IMR-90 (cell line): ENCODE results near the gene EGLN1. TPM values are rescaled to one million over a fixed set of nuclear protein-coding genes. Genes with fewer than 3 reads are reported as not detected.
A peak's percentile ranks its signal among the peaks of the same experiment; 100 is the strongest.

Source experiments
- ATAC-seq: fragments of 200-7000 bp; cut with Tn5 transposase; 2 replicates; pipeline ENCODE4 v1.9.1; 2020; ENCODE audit warnings: low read depth, mild to moderate bottlenecking, moderate library complexity
- BruUV-seq: library from RNA; stranded (reverse); fragments of 400-500 nt; replicated peaks from 2 replicates; lab custom pipeline; 2021; lab: Mats Ljungman, UMichigan
- CTCF ChIA-PET: fragments of 300-600 bp; formaldehyde crosslinking; extraction: SDS; loops from one replicate; lab custom pipeline; 2021; ENCODE audit warnings: antibody characterized with exemption; lab: Yijun Ruan, JAX
- POLR2A ChIA-PET: fragments of 300-600 bp; sonication (Branson Sonifier 250); formaldehyde crosslinking; loops from one replicate; lab custom pipeline; 2022; ENCODE audit warnings: antibody characterized with exemption; ENCODE audit not compliant: unreplicated experiment; lab: Charles Lee
- DNase-seq: peaks from one replicate; pipeline ENCODE4 v3.0.0; 2013
- H2AFZ ChIP-seq: replicated peaks from 2 replicates; pipeline ENCODE3; 2013; ENCODE audit warnings: low read length, mild to moderate bottlenecking; ENCODE audit not compliant: poor library complexity
- H2AK5ac ChIP-seq: 2 replicates; pipeline ENCODE4 v1.6.1; 2013; ENCODE audit warnings: low read depth, low read length, inconsistent platforms
- H2AK9ac ChIP-seq: replicated peaks from 2 replicates; pipeline ENCODE3; 2013; ENCODE audit warnings: mild to moderate bottlenecking, low read depth, low read length, moderate library complexity; ENCODE audit not compliant: poor library complexity
- H2BK120ac ChIP-seq: 2 replicates; pipeline ENCODE4 v1.6.1; 2013; ENCODE audit warnings: low read depth, low read length, inconsistent platforms
- H2BK15ac ChIP-seq: 3 replicates; pipeline ENCODE4 v1.6.1; 2013; ENCODE audit warnings: low read depth, low read length, inconsistent platforms
- H2BK20ac ChIP-seq: 2 replicates; pipeline ENCODE4 v1.6.1; 2013; ENCODE audit warnings: low read depth, mild to moderate bottlenecking, inconsistent platforms, low read length, moderate library complexity
- H2BK5ac ChIP-seq: 2 replicates; pipeline ENCODE4 v1.6.1; 2013; ENCODE audit warnings: mild to moderate bottlenecking, low read depth, low read length, inconsistent platforms; ENCODE audit not compliant: poor library complexity, severe bottlenecking
- H3K14ac ChIP-seq: replicated peaks from 2 replicates; pipeline ENCODE4 v1.6.1; 2013; ENCODE audit warnings: low read depth, low read length, inconsistent platforms
- H3K18ac ChIP-seq: 2 replicates; pipeline ENCODE4 v1.6.1; 2013; ENCODE audit warnings: low read depth, low read length, control low read depth
- H3K23ac ChIP-seq: 2 replicates; pipeline ENCODE4 v1.6.1; 2013; ENCODE audit warnings: low read depth, low read length, inconsistent platforms
- H3K27ac ChIP-seq: 2 replicates; pipeline ENCODE4 v1.5.1; 2013; ENCODE audit warnings: mild to moderate bottlenecking, control low read depth, low read length; ENCODE audit not compliant: insufficient read depth
- H3K27me3 ChIP-seq: 2 replicates; pipeline ENCODE4 v1.6.1; 2013; ENCODE audit warnings: low read length; ENCODE audit not compliant: control insufficient read depth, insufficient read depth
- H3K36me3 ChIP-seq: 2 replicates; pipeline ENCODE4 v1.6.1; 2013; ENCODE audit warnings: low read length, mixed read lengths; ENCODE audit not compliant: control insufficient read depth, insufficient read depth
- H3K4ac ChIP-seq: 2 replicates; pipeline ENCODE4 v1.6.1; 2013; ENCODE audit warnings: low read depth, low read length, inconsistent platforms
- H3K4me1 ChIP-seq: 2 replicates; pipeline ENCODE4 v1.6.1; 2013; ENCODE audit warnings: low read length, mixed read lengths; ENCODE audit not compliant: control insufficient read depth, insufficient read depth
- H3K4me2 ChIP-seq: 2 replicates; pipeline ENCODE4 v1.6.1; 2013; ENCODE audit warnings: low read depth, mild to moderate bottlenecking, control low read depth, low read length, moderate library complexity
- H3K4me3 ChIP-seq: 2 replicates; pipeline ENCODE4 v1.5.1; 2013; ENCODE audit warnings: low read depth, mild to moderate bottlenecking, control low read depth, low read length, moderate library complexity; ENCODE audit not compliant: insufficient read depth
- H3K56ac ChIP-seq: 2 replicates; pipeline ENCODE4 v1.6.1; 2013; ENCODE audit warnings: low read length, inconsistent platforms; ENCODE audit not compliant: insufficient read depth; ENCODE audit errors: extremely low read depth
- H3K79me1 ChIP-seq, 2 experiments: 2 replicates each; pipeline ENCODE4 v1.6.1; 2013; ENCODE audit warnings: low read length in 2 of 2, inconsistent platforms in 1 of 2, low read depth in 1 of 2
- H3K9ac ChIP-seq: 2 replicates; pipeline ENCODE4 v1.6.1; 2013; ENCODE audit warnings: low read depth, low read length, control low read depth
- H3K9me1 ChIP-seq: 2 replicates; pipeline ENCODE4 v1.6.1; 2013; ENCODE audit warnings: low read length, inconsistent platforms; ENCODE audit not compliant: insufficient read depth
- H3K9me3 ChIP-seq: 2 replicates; pipeline ENCODE4 v1.6.1; 2013; ENCODE audit warnings: low read length; ENCODE audit not compliant: control insufficient read depth, insufficient read depth
- H4K20me1 ChIP-seq: 2 replicates; pipeline ENCODE4 v1.6.1; 2013; ENCODE audit warnings: low read length, inconsistent platforms; ENCODE audit not compliant: insufficient read depth
- H4K5ac ChIP-seq: 2 replicates; pipeline ENCODE4 v1.6.1; 2013; ENCODE audit warnings: mild to moderate bottlenecking, low read depth, low read length, control low read depth
- H4K8ac ChIP-seq, 2 experiments: 2 replicates each; pipeline ENCODE4 v1.6.1; 2013; ENCODE audit warnings: low read depth in 2 of 2, low read length in 2 of 2, control low read depth in 1 of 2, inconsistent platforms in 1 of 2
- H4K91ac ChIP-seq: 2 replicates; pipeline ENCODE4 v1.6.1; 2013; ENCODE audit warnings: low read depth, low read length, inconsistent platforms; ENCODE audit not compliant: insufficient read depth
- CEBPB ChIP-seq: IDR thresholded peaks from 2 replicates; pipeline ENCODE4 v1.6.1; 2012; ENCODE audit warnings: low read depth, low read length, improper control_type of control experiment
- FOS ChIP-seq: fragments of 150-350 bp; IDR thresholded peaks from 2 replicates; pipeline ENCODE4 v1.6.1; 2016; ENCODE audit warnings: low read depth, low read length
- MAZ ChIP-seq: IDR thresholded peaks from 2 replicates; pipeline ENCODE4 v1.6.1; 2012; ENCODE audit warnings: low read depth, mild to moderate bottlenecking, low read length, improper control_type of control experiment, moderate library complexity, borderline replicate concordance
- MXI1 ChIP-seq: IDR thresholded peaks from 2 replicates; pipeline ENCODE4 v1.6.1; 2012; ENCODE audit warnings: low read depth, mild to moderate bottlenecking, low read length, moderate library complexity, borderline replicate concordance
- NFE2L2 ChIP-seq: fragments of 150-350 bp; IDR thresholded peaks from 2 replicates; pipeline ENCODE4 v1.6.1; 2016; ENCODE audit warnings: low read depth, mild to moderate bottlenecking, low read length
- POLR2A ChIP-seq: IDR thresholded peaks from 2 replicates; pipeline ENCODE4 v1.6.1; 2012; ENCODE audit warnings: mild to moderate bottlenecking, low read depth, low read length
- RAD21 ChIP-seq: IDR thresholded peaks from 2 replicates; pipeline ENCODE4 v1.6.1; 2012; ENCODE audit warnings: low read length, improper control_type of control experiment
- RCOR1 ChIP-seq: IDR thresholded peaks from 2 replicates; pipeline ENCODE4 v1.6.1; 2012; ENCODE audit warnings: mild to moderate bottlenecking, low read length, improper control_type of control experiment; ENCODE audit not compliant: insufficient replicate concordance
- RFX5 ChIP-seq: IDR thresholded peaks from 2 replicates; pipeline ENCODE4 v1.8.0; 2012; ENCODE audit warnings: low read depth, mild to moderate bottlenecking, low read length, moderate library complexity
- SMC3 ChIP-seq: fragments of 150-350 bp; IDR thresholded peaks from 2 replicates; pipeline ENCODE4 v1.6.1; 2016; ENCODE audit warnings: low read depth, mild to moderate bottlenecking, antibody characterized with exemption, low read length, moderate library complexity
- WGBS, 2 experiments: methylation state at CpG; one replicate each; pipeline versions ENCODE4 v1.1.5 to v1.1.7; 2013; ENCODE audit warnings: missing lambda C conversion rate in 2 of 2; ENCODE audit not compliant: insufficient read length in 1 of 2; ENCODE audit errors: extremely low coverage in 2 of 2; 5-methylcytosine and 5-hydroxymethylcytosine counted together
- dilution Hi-C: fragments of 300-500 bp; cut with HindIII; formaldehyde crosslinking; loops from one replicate; pipeline ENCODE4 v1.14.3; 2018; ENCODE audit warnings: low sequenced_read_pairs; ENCODE audit not compliant: unreplicated experiment
- in situ Hi-C: fragments of 300-500 bp; cut with MboI; formaldehyde crosslinking; loops from 3 replicates; pipeline ENCODE4 v1.14.3; 2019; ENCODE audit warnings: low sequenced_read_pairs, inconsistent platforms, mixed read lengths
- intact Hi-C: fragments of 100-400 bp; cut with micrococcal nuclease; formaldehyde crosslinking; loops from 2 replicates; pipeline ENCODE4 v1.10.0; 2022
- polyA plus RNA-seq, 3 experiments: library from polyadenylated mRNA; depleted of rRNA; stranded (reverse); fragments of >200 nt; gene quantifications; 2 replicates each; pipeline ENCODE4 v1.2.3, GENCODE V29; 2012; ENCODE audit warnings: low replicate concordance in 1 of 3
- total RNA-seq: library from RNA; depleted of rRNA; stranded (reverse); fragments of >200 nt; gene quantifications from 2 replicates; pipeline ENCODE4 v1.2.3, GENCODE V29; 2012
- TF ChIP-seq, protein P1 (sequence below): conservative IDR thresholded peaks from 2 replicates; pipeline ENCODE4 v1.5.1; 2012; ENCODE audit warnings: mild to moderate bottlenecking, low read depth, low read length, improper control_type of control experiment
- TF ChIP-seq, protein P2 (sequence below): fragments of 150-350 bp; IDR thresholded peaks from 2 replicates; pipeline ENCODE4 v1.6.1; 2016; ENCODE audit warnings: low read depth, mild to moderate bottlenecking, low read length, moderate library complexity, borderline replicate concordance
- TF ChIP-seq, protein P3 (sequence below): fragments of 150-350 bp; IDR thresholded peaks from 2 replicates; pipeline ENCODE4 v1.6.1; 2017; ENCODE audit warnings: mild to moderate bottlenecking, antibody characterized with exemption, low read length, low read depth

EGLN1 gene
- total and polyA plus RNA-seq, 2 of the 4 experiments (the other 2 are of a cell fraction), result 25.7 to 26.9 TPM

DNA sequence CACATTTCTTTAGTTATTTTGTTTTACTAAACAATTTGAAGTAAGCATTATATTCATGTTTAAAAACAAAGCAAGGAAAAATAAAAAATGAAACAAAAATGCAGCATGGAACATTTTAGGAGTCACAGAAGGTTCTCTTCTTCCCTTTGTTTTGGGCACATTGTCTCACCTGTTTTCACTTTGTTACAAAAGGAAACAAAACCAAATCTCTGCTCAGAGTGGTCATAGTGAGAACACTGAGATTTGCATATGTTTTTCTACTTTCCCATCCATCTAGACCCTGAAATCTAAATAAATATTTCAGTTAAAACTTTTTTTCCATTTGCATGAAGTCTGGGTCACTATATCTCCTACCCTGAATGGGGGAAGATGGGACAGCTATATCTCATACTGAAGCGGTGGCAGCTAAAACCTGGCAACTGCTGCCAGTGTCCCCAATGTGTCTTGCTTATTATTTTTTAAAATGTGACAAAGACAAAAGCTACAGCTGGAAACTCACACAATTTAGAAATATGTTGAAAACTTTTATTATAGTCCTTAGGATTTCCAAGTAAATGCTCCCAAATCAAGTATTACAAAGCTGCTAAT, 87.9 kb downstream of the EGLN1 start:
- peaks cover 7% of the 10 kb centered on the region for H3K4me1 ChIP-seq
- no peak overlapping the region for H4K5ac ChIP-seq
- peaks cover 4 to 38% of the 10 kb centered on the region in 2 experiments; a peak in 3 of 4 replicates for H3K79me1 ChIP-seq
- H4K20me1 ChIP-seq, result peaks cover 48% of the 10 kb centered on the region
- ChIA-PET CTCF (no interaction called here), POLR2A (no interaction called here)
- ATAC-seq (no peak), DNase-seq (no peak)
- no peaks in the 10 kb centered on the region for H3K27me3 ChIP-seq
- in situ Hi-C loops (no loop called here), intact Hi-C loops (loop anchor here (2.0 kb wide), 1 partner anchor 93 kb away; the partner anchor contains the start of gene GNPAT), dilution Hi-C loops (no loop called here)
- H3K9ac ChIP-seq, result no peak overlapping the region; the same call in 1 of the 2 replicates
- no peak overlapping the region for H3K18ac ChIP-seq
- no peak overlapping the region for H2BK5ac ChIP-seq
- H3K4me2 ChIP-seq, result peak overlapping the region; percentile 84
- no peaks in the 10 kb centered on the region for H3K36me3 ChIP-seq
- H2BK120ac ChIP-seq, result no peak overlapping the region
- H2AK5ac ChIP-seq, result no peak overlapping the region
- BruUV-seq, result no TSS peak
- no peak overlapping the region for H2AFZ ChIP-seq
- H3K4ac ChIP-seq, result no peak overlapping the region
- no peak overlapping the region for H2AK9ac ChIP-seq
- H2BK15ac ChIP-seq, result no peak overlapping the region
- no peak overlapping the region for H4K91ac ChIP-seq
- no peaks in the 10 kb centered on the region for H3K9me3 ChIP-seq
- H2BK20ac ChIP-seq, result no peak overlapping the region
- no CpG with 5 or more reads among the region's 1 CpG for WGBS, 2 experiments
- H3K9me1 ChIP-seq, result peaks cover 6% of the 10 kb centered on the region; the same call in 1 of the 2 replicates
- peak overlapping the region; percentile 82; the same call in 1 of the 2 replicates for H3K23ac ChIP-seq
- no peak overlapping the region for H3K27ac ChIP-seq
- no peak overlapping the region for H3K56ac ChIP-seq
- no peak overlapping the region for H4K8ac ChIP-seq
- 0 out of 2 replicates have a peak overlapping the region, but pooled peaks have one; percentile 16 for H3K4me3 ChIP-seq
- no peak overlapping the region for H3K14ac ChIP-seq
- no peak for TF ChIP-seq RCOR1
- TF ChIP-seq, protein P1, sequence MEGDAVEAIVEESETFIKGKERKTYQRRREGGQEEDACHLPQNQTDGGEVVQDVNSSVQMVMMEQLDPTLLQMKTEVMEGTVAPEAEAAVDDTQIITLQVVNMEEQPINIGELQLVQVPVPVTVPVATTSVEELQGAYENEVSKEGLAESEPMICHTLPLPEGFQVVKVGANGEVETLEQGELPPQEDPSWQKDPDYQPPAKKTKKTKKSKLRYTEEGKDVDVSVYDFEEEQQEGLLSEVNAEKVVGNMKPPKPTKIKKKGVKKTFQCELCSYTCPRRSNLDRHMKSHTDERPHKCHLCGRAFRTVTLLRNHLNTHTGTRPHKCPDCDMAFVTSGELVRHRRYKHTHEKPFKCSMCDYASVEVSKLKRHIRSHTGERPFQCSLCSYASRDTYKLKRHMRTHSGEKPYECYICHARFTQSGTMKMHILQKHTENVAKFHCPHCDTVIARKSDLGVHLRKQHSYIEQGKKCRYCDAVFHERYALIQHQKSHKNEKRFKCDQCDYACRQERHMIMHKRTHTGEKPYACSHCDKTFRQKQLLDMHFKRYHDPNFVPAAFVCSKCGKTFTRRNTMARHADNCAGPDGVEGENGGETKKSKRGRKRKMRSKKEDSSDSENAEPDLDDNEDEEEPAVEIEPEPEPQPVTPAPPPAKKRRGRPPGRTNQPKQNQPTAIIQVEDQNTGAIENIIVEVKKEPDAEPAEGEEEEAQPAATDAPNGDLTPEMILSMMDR, result no peak
- no peak for TF ChIP-seq POLR2A
- no peak for TF ChIP-seq SMC3
- no peak for TF ChIP-seq MXI1
- TF ChIP-seq RAD21, result no peak
- TF ChIP-seq, protein P2, sequence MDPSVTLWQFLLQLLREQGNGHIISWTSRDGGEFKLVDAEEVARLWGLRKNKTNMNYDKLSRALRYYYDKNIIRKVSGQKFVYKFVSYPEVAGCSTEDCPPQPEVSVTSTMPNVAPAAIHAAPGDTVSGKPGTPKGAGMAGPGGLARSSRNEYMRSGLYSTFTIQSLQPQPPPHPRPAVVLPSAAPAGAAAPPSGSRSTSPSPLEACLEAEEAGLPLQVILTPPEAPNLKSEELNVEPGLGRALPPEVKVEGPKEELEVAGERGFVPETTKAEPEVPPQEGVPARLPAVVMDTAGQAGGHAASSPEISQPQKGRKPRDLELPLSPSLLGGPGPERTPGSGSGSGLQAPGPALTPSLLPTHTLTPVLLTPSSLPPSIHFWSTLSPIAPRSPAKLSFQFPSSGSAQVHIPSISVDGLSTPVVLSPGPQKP, result no peak
- TF ChIP-seq, protein P3, sequence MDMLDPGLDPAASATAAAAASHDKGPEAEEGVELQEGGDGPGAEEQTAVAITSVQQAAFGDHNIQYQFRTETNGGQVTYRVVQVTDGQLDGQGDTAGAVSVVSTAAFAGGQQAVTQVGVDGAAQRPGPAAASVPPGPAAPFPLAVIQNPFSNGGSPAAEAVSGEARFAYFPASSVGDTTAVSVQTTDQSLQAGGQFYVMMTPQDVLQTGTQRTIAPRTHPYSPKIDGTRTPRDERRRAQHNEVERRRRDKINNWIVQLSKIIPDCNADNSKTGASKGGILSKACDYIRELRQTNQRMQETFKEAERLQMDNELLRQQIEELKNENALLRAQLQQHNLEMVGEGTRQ, result no peak
- TF ChIP-seq CEBPB, result no peak
- TF ChIP-seq NFE2L2, result no peak
- no peak for TF ChIP-seq RFX5
- TF ChIP-seq MAZ, result no peak
- no peak for TF ChIP-seq FOS
